GM18520 (cell line): ENCODE data around the gene CAMTA1.

ENCODE experiments used
- ATAC-seq: cut with Tn5 transposase; IDR thresholded peaks from one replicate; pipeline ENCODE4 v1.9.1; 2021; ENCODE audit not compliant: unreplicated experiment

CAMTA1 gene

DNA sequence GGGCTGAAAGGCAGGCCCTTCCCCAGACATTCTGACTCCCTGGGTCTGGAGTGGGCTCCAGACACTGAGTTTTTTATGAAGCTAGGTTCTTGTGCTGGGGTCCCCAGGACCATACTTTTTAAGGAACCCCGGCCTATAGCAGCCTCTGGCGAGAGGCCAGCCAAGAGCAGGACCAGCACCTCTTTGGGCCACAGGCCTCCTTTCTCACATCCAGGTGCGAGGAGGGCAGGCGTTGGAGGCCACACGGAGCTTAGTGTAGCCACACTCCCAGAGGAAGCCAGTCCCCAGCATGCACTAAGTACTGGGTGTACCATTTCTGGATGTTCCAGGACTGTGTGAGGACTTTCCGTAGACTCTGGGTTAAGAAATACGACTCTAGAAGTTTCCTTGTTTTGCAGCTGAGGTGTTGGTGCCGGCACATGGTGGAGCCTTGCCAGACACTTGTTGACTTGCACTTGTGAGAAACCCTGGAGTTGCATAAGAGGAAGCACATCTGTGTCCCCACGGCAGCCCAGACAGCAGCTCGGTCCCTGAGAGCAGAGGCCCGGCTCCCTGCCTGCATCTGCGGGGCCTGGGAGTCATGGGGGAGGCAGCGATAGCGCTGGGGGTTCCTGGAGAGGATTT, 863.6 kb downstream of the CAMTA1 start:
- no peak for ATAC-seq

GRCh38 chr1:7650801-7651200, 865.5 kb downstream of the CAMTA1 start:
- ATAC-seq = no peak

- no peak for ATAC-seq
Observed at GRCh38 chr1:7651203-7651602, 865.9 kb downstream of the CAMTA1 start.

DNA sequence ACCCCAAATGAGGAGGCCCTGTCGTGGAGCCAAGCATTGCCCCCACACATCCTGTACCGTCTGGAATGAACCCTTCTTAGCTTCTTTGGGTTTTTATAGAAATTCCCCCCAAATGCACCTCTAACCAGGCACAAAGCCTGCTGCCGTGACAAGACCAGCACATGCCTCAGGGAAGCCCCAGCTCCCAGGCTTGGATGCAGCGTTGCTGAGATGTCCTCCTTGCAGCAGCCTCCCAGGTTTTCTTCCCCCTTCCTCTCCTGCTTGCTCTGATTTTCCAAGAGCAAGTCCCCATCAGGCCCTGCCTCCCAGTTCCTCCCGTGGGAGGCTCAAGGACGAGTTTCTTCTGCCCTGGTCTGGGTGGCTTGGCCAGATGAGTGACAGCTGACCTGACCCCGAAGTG, 866.8 kb downstream of the CAMTA1 start:
- ATAC-seq = no peak

GRCh38 chr1:7652515-7653098, 867.4 kb downstream of the CAMTA1 start:
- ATAC-seq = no peak

DNA sequence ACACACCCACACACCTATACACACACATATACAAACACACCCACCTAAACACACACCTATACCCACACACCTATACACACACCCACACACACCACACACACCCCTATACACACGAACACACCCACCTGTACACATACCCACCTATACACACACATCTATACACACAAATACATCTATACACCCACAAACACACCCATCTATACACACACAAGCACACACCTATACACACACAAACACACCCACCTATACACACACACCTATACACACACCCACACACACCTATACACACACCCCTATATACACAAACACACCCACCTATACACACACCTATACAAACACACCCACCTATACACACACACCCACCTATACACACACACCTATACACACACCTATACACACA, 869.5 kb downstream of the CAMTA1 start:
- no peak for ATAC-seq

- ATAC-seq = no peak
Observed at GRCh38 chr1:7655354-7655753, 870.1 kb downstream of the CAMTA1 start.

DNA sequence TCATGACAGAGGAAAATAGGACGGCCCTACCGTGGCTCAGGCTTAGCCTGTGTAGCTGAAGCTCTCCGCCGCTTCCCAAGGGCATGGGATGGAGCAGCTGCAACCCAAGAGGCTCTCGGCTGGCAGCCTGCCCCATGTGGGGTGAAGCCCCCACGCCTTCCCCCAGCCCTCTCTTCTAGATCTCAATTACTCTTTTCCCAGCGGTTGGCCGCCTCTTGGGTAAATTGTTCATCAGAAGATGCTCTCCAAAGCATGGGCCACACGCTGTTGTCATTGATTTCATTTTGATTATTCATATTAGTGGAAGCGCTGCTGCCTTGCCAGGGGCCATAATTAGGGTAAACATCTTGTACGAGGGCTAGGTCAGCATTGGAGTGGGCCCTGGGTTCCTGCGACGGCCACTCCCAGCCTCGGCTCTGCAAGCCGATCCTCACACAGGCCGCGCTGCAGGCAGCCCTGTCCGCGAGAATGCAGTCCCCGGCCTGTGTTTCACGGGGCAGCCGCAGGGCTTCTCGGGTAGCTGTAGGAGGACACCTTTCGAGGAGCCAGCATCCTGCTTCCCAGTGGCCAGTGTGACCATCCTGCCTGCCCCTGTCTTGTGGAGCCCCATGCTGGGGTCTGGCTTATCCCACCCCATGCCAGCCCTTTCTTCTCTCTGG, 871.4 kb downstream of the CAMTA1 start:
- no peak for ATAC-seq

GRCh38 chr1:7657287-7658016, 872.2 kb downstream of the CAMTA1 start:
- no peak for ATAC-seq

DNA sequence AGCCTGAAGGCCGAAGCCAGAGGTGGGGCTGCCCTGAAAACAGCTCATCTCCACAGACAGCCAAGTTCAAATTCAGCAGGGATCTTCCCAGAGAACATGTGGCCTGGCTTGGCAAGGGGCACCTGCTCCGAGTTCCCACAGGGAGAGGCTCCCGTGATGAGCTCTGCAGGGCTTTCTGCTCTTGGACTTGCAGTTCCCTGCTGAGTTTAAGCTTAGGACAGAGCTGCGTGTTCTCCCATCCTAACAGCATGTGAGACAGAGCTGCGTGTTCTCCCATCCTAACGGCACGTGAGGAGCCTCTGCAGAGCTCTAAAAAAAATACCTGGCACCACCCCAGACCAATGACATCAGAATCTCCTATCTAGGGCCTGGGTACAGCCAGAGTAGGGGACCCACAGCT, 872.8 kb downstream of the CAMTA1 start:
- no peak for ATAC-seq

- ATAC-seq = no peak
Observed at GRCh38 chr1:7659514-7659913, 874.3 kb downstream of the CAMTA1 start.

DNA sequence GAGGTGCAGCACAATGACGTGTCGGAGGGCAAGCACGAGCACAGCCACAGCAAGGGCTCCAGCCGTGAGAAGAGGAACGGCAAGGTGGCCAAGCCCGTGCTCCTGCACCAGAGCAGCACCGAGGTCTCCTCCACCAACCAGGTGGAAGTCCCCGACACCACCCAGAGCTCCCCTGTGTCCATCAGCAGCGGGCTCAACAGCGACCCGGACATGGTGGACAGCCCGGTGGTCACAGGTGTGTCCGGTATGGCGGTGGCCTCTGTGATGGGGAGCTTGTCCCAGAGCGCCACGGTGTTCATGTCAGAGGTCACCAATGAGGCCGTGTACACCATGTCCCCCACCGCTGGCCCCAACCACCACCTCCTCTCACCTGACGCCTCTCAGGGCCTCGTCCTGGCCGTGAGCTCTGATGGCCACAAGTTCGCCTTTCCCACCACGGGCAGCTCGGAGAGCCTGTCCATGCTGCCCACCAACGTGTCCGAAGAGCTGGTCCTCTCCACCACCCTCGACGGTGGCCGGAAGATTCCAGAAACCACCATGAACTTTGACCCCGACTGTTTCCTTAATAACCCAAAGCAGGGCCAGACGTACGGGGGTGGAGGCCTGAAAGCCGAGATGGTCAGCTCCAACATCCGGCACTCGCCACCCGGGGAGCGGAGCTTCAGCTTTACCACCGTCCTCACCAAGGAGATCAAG, 878.3 kb downstream of the CAMTA1 start:
- no peak for ATAC-seq

DNA sequence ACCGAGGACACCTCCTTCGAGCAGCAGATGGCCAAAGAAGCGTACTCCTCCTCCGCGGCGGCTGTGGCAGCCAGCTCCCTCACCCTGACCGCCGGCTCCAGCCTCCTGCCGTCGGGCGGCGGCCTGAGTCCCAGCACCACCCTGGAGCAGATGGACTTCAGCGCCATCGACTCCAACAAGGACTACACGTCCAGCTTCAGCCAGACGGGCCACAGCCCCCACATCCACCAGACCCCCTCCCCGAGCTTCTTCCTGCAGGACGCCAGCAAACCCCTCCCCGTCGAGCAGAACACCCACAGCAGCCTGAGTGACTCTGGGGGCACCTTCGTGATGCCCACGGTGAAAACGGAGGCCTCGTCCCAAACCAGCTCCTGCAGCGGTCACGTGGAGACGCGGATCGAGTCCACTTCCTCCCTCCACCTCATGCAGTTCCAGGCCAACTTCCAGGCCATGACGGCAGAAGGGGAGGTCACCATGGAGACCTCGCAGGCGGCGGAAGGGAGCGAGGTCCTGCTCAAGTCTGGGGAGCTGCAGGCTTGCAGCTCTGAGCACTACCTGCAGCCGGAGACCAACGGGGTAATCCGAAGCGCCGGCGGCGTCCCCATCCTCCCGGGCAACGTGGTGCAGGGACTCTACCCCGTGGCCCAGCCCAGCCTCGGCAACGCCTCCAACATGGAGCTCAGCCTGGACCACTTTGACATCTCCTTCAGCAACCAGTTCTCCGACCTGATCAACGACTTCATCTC, 879.1 kb downstream of the CAMTA1 start:
- ATAC-seq = no peak

- ATAC-seq = no peak
Observed at GRCh38 chr1:7664893-7665250, 879.6 kb downstream of the CAMTA1 start.

GRCh38 chr1:7666249-7666648, 881.0 kb downstream of the CAMTA1 start:
- ATAC-seq = no peak

GRCh38 chr1:7667159-7667558, 881.9 kb downstream of the CAMTA1 start:
- no peak for ATAC-seq

GRCh38 chr1:7667625-7668218, 882.5 kb downstream of the CAMTA1 start:
- ATAC-seq = no peak

GRCh38 chr1:7669559-7670311, 884.5 kb downstream of the CAMTA1 start:
- no peak for ATAC-seq

GRCh38 chr1:7670334-7671145, 885.3 kb downstream of the CAMTA1 start:
- ATAC-seq = no peak
